CD1c-positive myeloid dendritic cell (primary cell): ENCODE measurements around the gene NTNG2.

Experiments used
- DNase-seq: peaks from one replicate; pipeline ENCODE4 v3.0.0-alpha.2; 2016; ENCODE audit errors: extremely low spot score

The NTNG2 gene

GRCh38 chr9:132146575-132146974 lies 15.3 kb upstream of the NTNG2 start:
- no peak for DNase-seq

DNA sequence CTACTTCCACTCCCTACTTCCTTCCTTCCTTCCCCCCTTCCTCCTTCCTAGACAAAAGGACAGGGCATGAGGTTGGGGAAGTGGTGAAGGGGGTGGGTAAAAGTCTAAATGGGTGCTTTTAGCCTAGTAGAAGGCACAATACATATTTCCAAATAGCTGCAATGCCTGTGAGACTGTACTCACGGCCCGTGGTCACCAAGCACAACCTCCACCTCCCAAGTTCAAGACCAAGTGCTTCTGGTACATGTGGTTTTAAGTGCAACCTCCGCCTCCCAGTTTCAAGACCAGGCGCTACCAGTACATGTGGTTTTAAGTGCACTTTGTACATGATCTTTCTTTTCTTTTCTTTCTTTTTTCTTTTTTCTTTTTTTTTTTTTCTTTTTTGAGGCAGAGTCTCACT lies 14.5 kb upstream of the NTNG2 start:
- no peak for DNase-seq

- no peak for DNase-seq
These were observed 14.0 kb upstream of the NTNG2 start for GRCh38 chr9:132147839-132148238.

GRCh38 chr9:132150256-132150655 lies 11.6 kb upstream of the NTNG2 start:
- DNase-seq: no peak

DNA sequence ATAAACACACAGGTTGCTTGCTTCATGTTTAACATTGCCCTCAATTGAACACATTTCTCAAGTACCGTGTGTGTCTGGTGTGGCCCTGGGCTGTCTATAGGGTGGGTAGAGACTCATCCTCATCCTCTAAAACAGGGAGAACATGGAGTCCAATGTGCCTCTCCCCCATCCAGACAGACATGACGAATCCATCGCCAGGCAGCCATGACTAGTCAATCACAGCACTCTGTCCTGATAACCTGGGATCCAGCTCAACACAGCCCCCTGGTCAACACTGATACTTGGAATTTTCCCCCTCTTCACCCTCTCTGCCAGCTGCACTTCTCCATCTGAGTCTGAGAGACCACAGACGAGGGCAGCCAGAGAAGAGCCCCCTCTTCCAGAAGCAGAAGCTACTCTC lies 10.7 kb upstream of the NTNG2 start:
- DNase-seq: no peak

- DNase-seq: no peak
These were observed 9.6 kb upstream of the NTNG2 start for GRCh38 chr9:132152231-132152630.

DNA sequence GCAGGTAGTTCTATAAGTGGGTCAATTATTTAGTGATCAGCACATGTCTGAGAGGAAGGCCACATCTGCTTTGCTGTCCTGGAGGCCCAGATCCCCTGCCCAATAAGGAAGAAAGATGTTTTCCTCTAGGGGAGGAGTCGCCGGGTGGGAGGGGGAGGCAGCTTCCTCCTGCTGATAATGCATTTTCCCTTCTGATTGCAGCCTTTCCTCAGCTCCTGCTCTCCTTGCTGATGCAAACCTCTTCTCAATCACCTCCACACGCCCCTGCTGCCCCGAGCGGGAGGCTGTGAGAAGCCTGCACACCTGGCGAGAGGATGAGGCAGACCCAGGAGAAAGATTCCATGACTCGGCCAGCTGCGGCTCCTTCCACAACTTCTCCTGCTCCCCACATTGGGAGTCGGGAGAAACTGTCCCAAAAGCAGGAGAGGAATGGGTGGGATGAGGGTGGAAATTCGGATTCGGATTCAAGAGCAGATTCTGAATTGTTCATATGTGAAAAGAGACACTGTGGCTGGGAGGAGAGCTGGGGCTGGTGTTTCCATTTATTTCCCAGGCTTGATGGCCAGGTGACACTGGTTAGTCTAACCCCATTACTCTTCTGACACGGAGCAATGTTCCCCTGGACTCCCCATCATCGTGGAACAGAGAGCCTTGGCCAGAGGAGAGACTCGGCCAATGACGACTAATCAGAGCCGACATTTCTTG lies 6.8 kb upstream of the NTNG2 start:
- no peak for DNase-seq

- DNase-seq: no peak
These were observed 6.3 kb upstream of the NTNG2 start for GRCh38 chr9:132155568-132155895.

DNA sequence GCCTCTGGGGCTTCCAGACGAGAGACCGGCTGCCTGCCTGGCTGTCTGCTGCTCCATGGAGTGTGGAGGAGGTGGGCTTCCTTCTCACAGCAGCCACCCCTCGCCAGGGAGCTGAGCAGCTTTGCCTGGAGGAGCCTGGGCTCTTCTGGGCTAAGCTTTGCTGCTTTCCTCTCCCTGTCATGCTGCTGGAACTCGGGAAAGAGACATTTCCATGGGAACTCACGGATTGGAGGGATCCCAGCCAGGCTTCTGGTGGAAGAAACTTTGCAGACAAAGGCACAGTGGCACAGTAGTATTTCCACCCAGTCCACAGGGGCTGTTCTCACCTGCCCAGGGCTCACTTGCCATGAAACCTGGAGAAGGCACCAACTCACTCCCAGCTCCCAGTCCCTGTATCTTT lies 5.6 kb upstream of the NTNG2 start:
- DNase-seq: no peak

- no peak for DNase-seq
These were observed 4.3 kb upstream of the NTNG2 start for GRCh38 chr9:132157347-132158116.

- DNase-seq: peak; percentile 53
These were observed 786 bp upstream of the NTNG2 start for GRCh38 chr9:132160802-132161742.

- no peak for DNase-seq
These were observed 1.1 kb downstream of the NTNG2 start for GRCh38 chr9:132162764-132163456.

- peak; percentile 6 for DNase-seq
These were observed 1.6 kb downstream of the NTNG2 start for GRCh38 chr9:132163457-132163875.

GRCh38 chr9:132163876-132164603 lies 2.2 kb downstream of the NTNG2 start:
- DNase-seq: no peak

- no peak for DNase-seq
These were observed 2.9 kb downstream of the NTNG2 start for GRCh38 chr9:132164604-132165362.

DNA sequence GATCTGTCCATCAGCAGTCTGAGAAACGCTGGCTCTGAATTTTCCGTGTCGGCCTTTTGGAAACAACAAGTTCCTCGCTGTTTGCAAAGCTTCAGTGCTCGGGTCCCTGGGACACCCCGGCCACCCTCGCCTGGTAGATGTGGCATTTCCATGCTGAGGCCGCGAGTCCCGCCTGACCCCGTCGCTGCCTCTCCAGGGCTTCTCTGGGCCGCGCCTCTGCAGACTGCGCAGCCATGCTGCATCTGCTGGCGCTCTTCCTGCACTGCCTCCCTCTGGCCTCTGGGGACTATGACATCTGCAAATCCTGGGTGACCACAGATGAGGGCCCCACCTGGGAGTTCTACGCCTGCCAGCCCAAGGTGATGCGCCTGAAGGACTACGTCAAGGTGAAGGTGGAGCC lies 4.7 kb downstream of the NTNG2 start:
- DNase-seq: peak; percentile 7

DNA sequence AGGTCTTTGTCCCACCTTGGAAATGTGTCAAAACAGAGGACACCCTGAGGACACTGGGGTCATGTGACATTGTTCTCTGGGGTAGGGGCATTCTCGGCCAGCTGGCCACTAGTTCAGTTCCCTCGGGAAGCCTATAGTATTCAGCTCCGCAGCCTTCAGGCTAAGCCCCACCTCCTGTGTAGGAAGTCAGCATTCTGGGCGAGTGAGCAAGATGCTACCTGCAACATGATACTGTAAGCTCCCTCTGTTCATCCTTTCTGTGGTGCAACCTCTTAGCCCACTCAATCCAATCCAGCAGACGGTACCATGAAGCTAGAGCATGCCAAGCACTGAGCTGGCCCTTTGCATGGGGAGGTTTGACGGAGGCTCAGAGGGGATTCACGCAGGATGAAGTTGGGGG lies 5.3 kb downstream of the NTNG2 start:
- no peak for DNase-seq

DNA sequence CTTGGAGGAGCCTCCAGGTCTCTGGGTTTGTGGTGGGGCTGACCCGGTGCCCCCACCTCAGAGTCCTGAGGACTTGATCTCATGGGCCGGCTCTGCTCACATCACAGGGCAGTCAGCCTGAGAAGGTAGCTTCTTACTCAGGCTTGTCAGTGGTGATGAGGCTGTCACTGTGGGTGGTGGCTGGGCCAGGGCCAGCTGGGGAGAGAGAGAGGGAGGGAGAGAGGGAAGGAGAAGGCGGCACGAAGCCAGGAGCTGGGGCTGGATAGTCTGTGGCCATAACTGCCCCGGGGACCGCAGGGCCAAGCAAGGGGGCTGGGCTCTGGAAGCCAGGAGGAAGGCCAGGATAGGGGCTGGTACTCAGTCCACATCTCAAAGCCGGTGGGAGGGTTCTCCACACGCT lies 6.5 kb downstream of the NTNG2 start:
- no peak for DNase-seq

- no peak for DNase-seq
These were observed 7.0 kb downstream of the NTNG2 start for GRCh38 chr9:132168851-132169250.

GRCh38 chr9:132169672-132170392 lies 8.0 kb downstream of the NTNG2 start:
- DNase-seq: peak; percentile 65
